GM23248 (cell line): ENCODE results near the gene CACNA1B. TPM values are rescaled to one million over a fixed set of nuclear protein-coding genes. Genes with fewer than 3 reads are reported as not detected.
A peak's percentile ranks its signal among the peaks of the same experiment; 100 is the strongest.
"Not testable (repeated sequence)": the region's sequence is repeated elsewhere in the genome, so short reads cannot be mapped to it uniquely, and the experiment has no call there.

Experiments
- DNase-seq: peaks from one replicate; pipeline ENCODE4 v3.0.0-alpha.2; 2015
- H2AFZ ChIP-seq: fragments of 200-600 bp; sonication (generic); 2 replicates; pipeline ENCODE4 v1.6.1; 2016; ENCODE audit warnings: antibody characterized with exemption
- H3F3A ChIP-seq: fragments of 200-600 bp; sonication (generic); 2 replicates; pipeline ENCODE4 v1.6.1; 2016; ENCODE audit warnings: mild to moderate bottlenecking, antibody characterized with exemption, mixed run types; ENCODE audit not compliant: insufficient read depth
- H3K27ac ChIP-seq: fragments of 200-600 bp; sonication (generic); 2 replicates; pipeline ENCODE4 v1.5.1; 2016; ENCODE audit warnings: mild to moderate bottlenecking
- H3K27me3 ChIP-seq: fragments of 200-600 bp; sonication (generic); replicated peaks from 2 replicates; pipeline ENCODE4 v1.6.1; 2016; ENCODE audit warnings: mild to moderate bottlenecking; ENCODE audit not compliant: insufficient read depth
- H3K36me3 ChIP-seq: fragments of 200-600 bp; sonication (generic); 2 replicates; pipeline ENCODE4 v1.6.1; 2016; ENCODE audit warnings: low read depth, mild to moderate bottlenecking
- H3K4me1 ChIP-seq: fragments of 200-600 bp; sonication (generic); 2 replicates; pipeline ENCODE4 v1.6.1; 2016; ENCODE audit warnings: mild to moderate bottlenecking; ENCODE audit not compliant: insufficient read depth
- H3K4me2 ChIP-seq: fragments of 200-600 bp; sonication (generic); one replicate; pipeline ENCODE4 v1.6.1; 2016; ENCODE audit warnings: mild to moderate bottlenecking; ENCODE audit not compliant: unreplicated experiment
- H3K4me3 ChIP-seq: fragments of 200-600 bp; sonication (generic); 2 replicates; pipeline ENCODE4 v1.5.1; 2016; ENCODE audit warnings: mild to moderate bottlenecking
- H3K79me2 ChIP-seq: fragments of 200-600 bp; sonication (generic); 2 replicates; pipeline ENCODE4 v1.6.1; 2016; ENCODE audit warnings: mild to moderate bottlenecking; ENCODE audit not compliant: insufficient read depth
- H3K9ac ChIP-seq: fragments of 200-600 bp; sonication (generic); 2 replicates; pipeline ENCODE4 v1.6.1; 2016; ENCODE audit warnings: mild to moderate bottlenecking
- H3K9me2 ChIP-seq: fragments of 200-600 bp; sonication (generic); 2 replicates; pipeline ENCODE4 v1.6.1; 2016; ENCODE audit warnings: mixed run types, mild to moderate bottlenecking, moderate library complexity; ENCODE audit not compliant: insufficient read depth
- H3K9me3 ChIP-seq: fragments of 200-600 bp; sonication (generic); one replicate; pipeline ENCODE4 v1.6.1; 2017; ENCODE audit warnings: low read depth
- H4K20me1 ChIP-seq: fragments of 200-600 bp; sonication (generic); 2 replicates; pipeline ENCODE4 v1.6.0; 2016; ENCODE audit not compliant: insufficient read depth
- WGBS, 2 experiments: methylation state at CpG; one replicate each; pipeline ENCODE4 v1.1.6; 2015 to 2017; ENCODE audit warnings: low lambda C conversion rate in 2 of 2, low coverage in 1 of 2; ENCODE audit errors: missing lambda C conversion rate in 2 of 2; 5-methylcytosine and 5-hydroxymethylcytosine counted together
- in situ Hi-C: fragments of 300-500 bp; cut with MboI; formaldehyde crosslinking; loops from 2 replicates; pipeline ENCODE4 v1.15.0; 2020
- microRNA counts: library from miRNA; unstranded; fragments of <30 nt; microRNA quantifications from one replicate; lab custom pipeline; 2016
- microRNA-seq: library from miRNA; unstranded; fragments of <30 nt; microRNA quantifications from one replicate; pipeline ENCODE4, GENCODE V29; 2016; ENCODE audit warnings: borderline number of aligned reads
- polyA plus RNA-seq: library from polyadenylated mRNA; unstranded; fragments of >200 nt; fragmentation: Nextera tagmentation; extraction: Ambion mirVana; gene quantifications from 2 replicates; pipeline ENCODE4 v1.2.1, GENCODE V29; 2016
- small RNA-seq: library from RNA; depleted of rRNA; stranded (forward); fragments of <200 nt; gene quantifications from one replicate; pipeline ENCODE3, GENCODE V24; 2014; ENCODE audit warnings: low read depth, low replicate concordance
- total RNA-seq: library from RNA; depleted of rRNA; stranded (reverse); fragments of >200 nt; shearing (Covaris generic); gene quantifications from 2 replicates; pipeline ENCODE4 v1.2.3, GENCODE V29; 2014

The CACNA1B gene
- total and polyA plus RNA-seq, 2 experiments from 2014 or later = not detected

- Histone ChIP-seq H3K27me3 (peaks cover 10% of the 10 kb centered on the region; the same call in 1 of the 2 replicates), H3K4me3 (peak overlapping the region; percentile 55)
- H4K20me1 ChIP-seq, H3K36me3 ChIP-seq, H3K79me2 ChIP-seq, H3K27ac ChIP-seq, H2AFZ ChIP-seq, H3K9me2 ChIP-seq, H3K4me1 ChIP-seq, H3K4me2 ChIP-seq, H3F3A ChIP-seq, in situ Hi-C loops, H3K9me3 ChIP-seq, H3K9ac ChIP-seq: not testable (repeated sequence)
- peak; percentile 71 for DNase-seq
- WGBS, 2 experiments = 3 to 4% methylated on average over 34 of the region's 34 CpGs
Measured at GRCh38 chr9:138147556-138147955, 270.0 kb downstream of the CACNA1B start.

- H3K4me3 ChIP-seq = peak overlapping the region; percentile 36
- H3F3A ChIP-seq, H3K4me1 ChIP-seq, H3K9ac ChIP-seq, H3K79me2 ChIP-seq, in situ Hi-C loops, H3K9me2 ChIP-seq, H4K20me1 ChIP-seq, H3K9me3 ChIP-seq, H3K36me3 ChIP-seq, DNase-seq, H3K27ac ChIP-seq: not testable (repeated sequence)
- peak overlapping the region; percentile 31 for H3K4me2 ChIP-seq
- peak overlapping the region; percentile 60 for H2AFZ ChIP-seq
- peaks cover 10% of the 10 kb centered on the region; the same call in 1 of the 2 replicates for H3K27me3 ChIP-seq
- 7 to 13% methylated on average over 64 to 75 of the region's 81 CpGs for WGBS, 2 experiments
Measured at GRCh38 chr9:138149672-138150656, 272.4 kb downstream of the CACNA1B start.

- in situ Hi-C loops, H2AFZ ChIP-seq, H3K27ac ChIP-seq, H3K27me3 ChIP-seq, H3K9me2 ChIP-seq, H3K9me3 ChIP-seq, H3K4me2 ChIP-seq, H3F3A ChIP-seq, H3K4me3 ChIP-seq, H3K79me2 ChIP-seq, H3K9ac ChIP-seq, DNase-seq, H4K20me1 ChIP-seq, H3K36me3 ChIP-seq, H3K4me1 ChIP-seq: not testable (repeated sequence)
- 14 to 19% methylated on average over 5 of the region's 5 CpGs for WGBS, 2 experiments
Measured at GRCh38 chr9:138155788-138156187, 278.2 kb downstream of the CACNA1B start.

GRCh38 chr9:138166793-138167192 is 289.2 kb downstream of the CACNA1B start:
- H2AFZ ChIP-seq, H3K4me3 ChIP-seq, H3K4me2 ChIP-seq, H3K9ac ChIP-seq, H3K4me1 ChIP-seq, H3K79me2 ChIP-seq, H3K36me3 ChIP-seq, DNase-seq, H3F3A ChIP-seq, H3K9me2 ChIP-seq, in situ Hi-C loops, H3K27ac ChIP-seq, H3K9me3 ChIP-seq, H3K27me3 ChIP-seq, H4K20me1 ChIP-seq: not testable (repeated sequence)
- 0% methylated on average over 1 of the region's 1 CpG for WGBS, 2 experiments

MicroRNAs within 50 kb of the gene (microRNA counts, 767-probe panel; counts per million panel counts)
- microRNA hsa-miR-602 (lab: Ali Mortazavi, UCI) = 447 counts per million, percentile 86 among the panel's probes with 10 or more counts

Small RNAs within 50 kb of the gene (microRNA-seq; reads per million reads assigned to microRNA genes)
- gene MIR602 = not detected

Small RNAs within 50 kb of the gene (small RNA-seq; reads per million reads assigned to genes)
- gene AL591424.2 (not detected), gene MIR602 (not detected)
